ENCODE results near the gene PGC. TPM values are rescaled to one million over a fixed set of nuclear protein-coding genes. Genes with fewer than 3 reads are reported as not detected.

Gene PGC
- total and polyA plus RNA-seq, 2 donors (not counting 3 experiments of a cell fraction or from before 2014, with no cell fraction given), result not detected

DNA sequence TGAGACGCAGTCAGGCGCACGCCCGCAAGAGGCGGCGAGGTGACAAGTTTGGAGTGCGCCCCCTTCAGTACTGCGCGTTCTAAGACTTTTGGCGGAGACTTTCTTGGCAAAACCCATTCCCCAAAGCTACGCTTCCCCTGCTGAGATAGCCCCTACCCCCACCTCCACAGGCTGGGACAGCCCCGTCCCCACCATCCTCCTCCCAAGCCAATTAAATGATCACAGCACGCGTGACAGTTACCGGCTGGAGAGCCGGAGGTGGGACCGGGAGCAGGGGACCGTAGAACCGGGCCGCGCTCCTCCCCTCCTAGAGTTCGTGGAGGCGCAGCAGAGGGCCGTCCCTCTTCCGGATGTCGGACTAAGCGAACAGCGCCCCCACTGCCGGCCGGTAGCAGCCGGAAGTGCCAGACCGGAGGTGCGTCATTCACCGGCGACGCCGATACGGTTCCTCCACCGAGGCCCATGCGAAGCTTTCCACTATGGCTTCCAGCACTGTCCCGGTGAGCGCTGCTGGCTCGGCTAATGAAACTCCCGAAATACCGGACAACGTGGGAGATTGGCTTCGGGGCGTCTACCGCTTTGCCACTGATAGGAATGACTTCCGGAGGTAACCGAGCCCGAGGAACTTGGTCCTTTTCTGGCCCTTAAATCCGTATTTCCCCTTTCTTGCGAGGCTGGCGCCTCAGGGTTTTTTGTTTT, 40.2 kb upstream of the PGC start, which contains the start of gene TOMM6:
Gene TOMM6, plus strand, starts transcription at position 476 of the 699 bp plus-strand sequence. Its CDS starts 4 bp downstream, at position 480.
- intact Hi-C loops (cut with micrococcal nuclease), result loop anchor here (1.0 to 2.0 kb wide), 9 partner anchors 38 to 775 kb away; partner anchors contain the start of genes BYSL, MED20, TFEB and USP49
- Histone ChIP-seq H3K4me2 (ENCODE audit: insufficient read depth, low read length) (peak within 1 kb of the TSS; percentile 80), H3K4me1 (ENCODE audit: control insufficient read depth, extremely low read depth, insufficient read depth, low read length) (peaks cover 10% of the 10 kb centered on the region), H3K27ac (ENCODE audit: insufficient read depth, low read depth, low read length) (peak within 1 kb of the TSS; percentile 80), H3K9me3 (replicated peaks; ENCODE audit: control insufficient read depth, insufficient read depth, low read length) (no peaks in the 10 kb centered on the region), H3K79me2 (ENCODE audit: control insufficient read depth, insufficient read depth, low read length) (peaks cover 17% of the 10 kb centered on the region), H3K36me3 (ENCODE audit: control insufficient read depth in 2 of 2, extremely low read depth in 1 of 2, insufficient read depth in 2 of 2, low read length in 2 of 2) (peaks cover 6 to 8% of the 10 kb centered on the region in 2 experiments), H3K9me1 (replicated peaks; ENCODE audit: control insufficient read depth, extremely low read depth, insufficient read depth, low read length) (no peaks in the 10 kb centered on the region), H3K4me3 (replicated peaks in 1 of 3; ENCODE audit: insufficient read depth in 1 of 3, low read depth in 1 of 3, low read length in 3 of 3) (peak within 1 kb of the TSS; percentile 78 to 97 (median 94)), H3K9ac (replicated peaks; ENCODE audit: extremely low read depth, insufficient read depth, low read length) (peak within 1 kb of the TSS; percentile 100), H4K20me1 (replicated peaks; ENCODE audit: control insufficient read depth, extremely low read depth, insufficient read depth, low read length) (no peaks in the 10 kb centered on the region), H3K27me3 (ENCODE audit: control insufficient read depth in 2 of 2, insufficient read depth in 2 of 2, low read length in 2 of 2) (no peaks in the 10 kb centered on the region), H2AFZ (ENCODE audit: low read depth, low read length) (peak within 1 kb of the TSS; percentile 71)
- dilution Hi-C loops (cut with MboI; ENCODE audit: extremely low pct_ligation_motif_present, low sequenced_read_pairs), result no loop called here
- BruUV-seq (replicated peaks), result TSS peak; percentile 54
- ChIA-PET CTCF (interaction anchor here (0.6 to 4.5 kb wide), 31 partner anchors 9 to 995 kb away, joined by 3 to 78 read pairs (median 4); partner anchors contain the start of genes BICRAL, BYSL, CCND3 and MED20), POLR2A (interaction anchor here (1.5 to 2.4 kb wide), 3 partner anchors 11 to 153 kb away, joined by 3 to 7 read pairs (median 4); partner anchors contain the start of genes BYSL and MED20)
- TF ChIP-seq EZH2 (IDR thresholded peaks at IDR 0.05; ENCODE audit: borderline replicate concordance, low read depth, low read length, severe bottlenecking), result no peak
- TF ChIP-seq CTCF (IDR thresholded peaks at IDR 0.05; ENCODE audit: extremely low read depth in 1 of 2, insufficient read depth in 1 of 2, low read depth in 1 of 2, low read length in 2 of 2), result peak; percentile 83 to 84
- TF ChIP-seq POLR2A (IDR thresholded peaks at IDR 0.05; ENCODE audit: low read depth, low read length), result peak; percentile 95
- TF ChIP-seq MYC (IDR thresholded peaks at IDR 0.05; ENCODE audit: low read depth, low read length), result peak; percentile 11
- TF ChIP-seq MAX (IDR thresholded peaks at IDR 0.05; ENCODE audit: insufficient read depth, insufficient read length), result peak; percentile 64
- peak; percentile 20 for TF ChIP-seq JUN (IDR thresholded peaks at IDR 0.05; ENCODE audit: borderline replicate concordance, insufficient read depth, insufficient read length, low read depth)
- no peak for TF ChIP-seq FOS (IDR thresholded peaks at IDR 0.05; ENCODE audit: borderline replicate concordance, insufficient read depth, low read length)
- no peak for TF ChIP-seq GATA2 (IDR thresholded peaks at IDR 0.05; ENCODE audit: insufficient read depth, insufficient read length, low read depth, low read length)
- peak; percentile 74 for TF ChIP-seq POLR2AphosphoS5 (IDR thresholded peaks at IDR 0.05; ENCODE audit: insufficient read depth, low read depth, low read length)
- FAIRE-seq (peak; percentile 96), DNase-seq (ENCODE audit: low read depth, low spot score) (peak; percentile 97)

Data from endothelial cell of umbilical vein (primary cell).